ENCODE measurements around the gene C12orf50. TPM values are rescaled to one million over a fixed set of nuclear protein-coding genes. Genes with fewer than 3 reads are reported as not detected.

Gene C12orf50
- total and polyA plus RNA-seq, 9 of the 15 experiments (the other 6 are each of a cell fraction or from before 2014, with no cell fraction given) = 0.07 to 0.14 (median 0.11) TPM; not detected in 6

DNA sequence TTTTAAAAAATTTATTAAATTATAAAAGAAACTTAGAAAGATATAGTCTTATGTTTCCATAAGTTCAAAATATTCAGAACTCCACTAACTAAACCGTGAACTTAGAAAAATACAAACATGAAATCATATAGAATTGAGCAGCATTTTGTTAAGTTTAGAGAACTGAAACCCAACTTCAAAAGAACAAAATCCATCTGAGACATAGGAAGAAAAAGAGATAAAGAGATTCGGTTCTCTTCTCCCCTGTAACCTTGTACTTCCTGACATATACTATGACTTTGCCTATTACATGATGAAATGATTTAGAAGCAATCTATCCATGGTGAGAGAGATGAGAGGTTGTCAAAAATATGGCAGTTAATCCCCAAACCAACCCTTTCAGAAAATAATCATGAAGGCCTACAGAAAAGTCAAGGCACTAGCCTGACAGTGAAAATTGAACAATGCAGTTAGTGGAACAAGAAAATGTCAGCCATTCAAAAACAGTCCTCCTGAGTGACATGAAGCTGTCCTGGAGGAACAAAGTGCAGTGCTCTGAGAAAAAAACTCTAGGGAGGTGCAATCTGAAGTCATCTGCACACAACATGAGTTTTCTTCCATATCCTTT, 44.0 kb downstream of the C12orf50 start:
- Histone ChIP-seq H3K9me1 (ENCODE audit: control insufficient read depth, insufficient read depth, low read length) (no peaks in the 10 kb centered on the region), H3K4me1 (replicated peaks in 1 of 2; ENCODE audit: control insufficient read depth in 2 of 2, insufficient read depth in 2 of 2, low read length in 2 of 2) (no peaks in the 10 kb centered on the region), H3K4me2 (ENCODE audit: insufficient read depth, low read length) (no peak overlapping the region), H3K9me3 (replicated peaks; ENCODE audit: control insufficient read depth, insufficient read depth, low read depth, low read length) (no peaks in the 10 kb centered on the region), H2AFZ (ENCODE audit: low read depth, low read length) (no peak overlapping the region), H3K79me2 (ENCODE audit: control insufficient read depth, insufficient read depth, low read length) (no peaks in the 10 kb centered on the region), H4K20me1 (replicated peaks; ENCODE audit: control insufficient read depth, insufficient read depth, low read length) (no peaks in the 10 kb centered on the region), H3K36me3 (ENCODE audit: control insufficient read depth, insufficient read depth, low read length) (no peaks in the 10 kb centered on the region), H3K9ac (ENCODE audit: insufficient read depth in 1 of 2, low read depth in 2 of 2, low read length in 2 of 2) (no peak overlapping the region), H3K27ac (ENCODE audit: extremely low read depth, low read depth, low read length) (no peak overlapping the region), H3K27me3 (ENCODE audit: control insufficient read depth in 2 of 2, insufficient read depth in 2 of 2, low read length in 2 of 2) (no peaks in the 10 kb centered on the region), H3K4me3 (no peak overlapping the region)
- intact Hi-C loops (cut with micrococcal nuclease) (no loop called here), in situ Hi-C loops (cut with MboI) (no loop called here)
- ChIA-PET CTCF (ENCODE audit: low intra/inter-chr PET ratio) (no interaction called here), POLR2A (no interaction called here)
- no peak for ATAC-seq
- no peak for TF ChIP-seq SMARCA4 (IDR thresholded peaks at IDR 0.05)
- TF ChIP-seq POLR3G (IDR thresholded peaks at IDR 0.05; ENCODE audit: extremely low read depth, insufficient read length, insufficient replicate concordance) = no peak
- no peak for TF ChIP-seq MXI1 (IDR thresholded peaks at IDR 0.05; ENCODE audit: low read depth, low read length)
- no peak for TF ChIP-seq MXD1 (CRISPR knock-in tag; IDR thresholded peaks at IDR 0.05; ENCODE audit: borderline replicate concordance, poor library complexity, severe bottlenecking)
- TF ChIP-seq, protein P1, sequence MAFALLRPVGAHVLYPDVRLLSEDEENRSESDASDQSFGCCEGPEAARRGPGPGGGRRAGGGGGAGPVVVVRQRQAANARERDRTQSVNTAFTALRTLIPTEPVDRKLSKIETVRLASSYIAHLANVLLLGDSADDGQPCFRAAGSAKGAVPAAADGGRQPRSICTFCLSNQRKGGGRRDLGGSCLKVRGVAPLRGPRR (CRISPR knock-in tag; IDR thresholded peaks at IDR 0.05) = no peak
- TF ChIP-seq PHF20 (IDR thresholded peaks at IDR 0.05; ENCODE audit: partially characterized antibody) = no peak
- TF ChIP-seq, protein P2, sequence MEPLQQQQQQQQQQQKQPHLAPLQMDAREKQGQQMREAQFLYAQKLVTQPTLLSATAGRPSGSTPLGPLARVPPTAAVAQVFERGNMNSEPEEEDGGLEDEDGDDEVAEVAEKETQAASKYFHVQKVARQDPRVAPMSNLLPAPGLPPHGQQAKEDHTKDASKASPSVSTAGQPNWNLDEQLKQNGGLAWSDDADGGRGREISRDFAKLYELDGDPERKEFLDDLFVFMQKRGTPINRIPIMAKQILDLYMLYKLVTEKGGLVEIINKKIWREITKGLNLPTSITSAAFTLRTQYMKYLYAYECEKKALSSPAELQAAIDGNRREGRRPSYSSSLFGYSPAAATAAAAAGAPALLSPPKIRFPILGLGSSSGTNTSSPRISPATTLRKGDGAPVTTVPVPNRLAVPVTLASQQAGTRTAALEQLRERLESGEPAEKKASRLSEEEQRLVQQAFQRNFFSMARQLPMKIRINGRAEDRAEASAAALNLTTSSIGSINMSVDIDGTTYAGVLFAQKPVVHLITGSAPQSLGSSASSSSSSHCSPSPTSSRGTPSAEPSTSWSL (CRISPR knock-in tag; IDR thresholded peaks at IDR 0.05; ENCODE audit: borderline replicate concordance) = no peak
- TF ChIP-seq ZNF41 (CRISPR knock-in tag; conservative IDR thresholded peaks at IDR 0.05) = no peak
- TF ChIP-seq ZNF174 (CRISPR knock-in tag; IDR thresholded peaks at IDR 0.05) = no peak
- no peak for TF ChIP-seq NCOR1 (IDR thresholded peaks at IDR 0.05)
- WGBS (ENCODE audit: insufficient coverage, low coverage, missing lambda C conversion rate) = 2% methylated on average over 2 of the region's 2 CpGs
- FAIRE-seq = no peak
- BruUV-seq (replicated peaks) = no TSS peak
- no peak for DNase-seq (ENCODE audit: extremely low read depth in 1 of 4, low spot score in 3 of 4)
